Uterus (tissue), 4 donors: ENCODE results near the gene SART3. TPM values are rescaled to one million over a fixed set of nuclear protein-coding genes. Genes with fewer than 3 reads are reported as not detected.

Experiments
- DNase-seq, 2 donors: peaks; one replicate each; pipeline ENCODE4 v3.0.0-alpha.2; 2019 to 2020
- H3K27ac ChIP-seq, 2 donors: fragments of 200-600 bp; sonication (generic); 1 replicate in 1 of 2; 2 replicates in 1 of 2; pipeline ENCODE4 v1.5.1; 2016 to 2018
- H3K27me3 ChIP-seq, 2 donors: fragments of 200-600 bp; sonication (generic); one replicate each; pipeline ENCODE4 v1.5.1; 2018 to 2019; ENCODE audit warnings: control low read depth in 1 of 2
- H3K36me3 ChIP-seq, 2 donors: fragments of 200-600 bp; sonication (generic); one replicate each; pipeline ENCODE4 v1.5.1; 2019; ENCODE audit warnings: control low read depth in 1 of 2
- H3K4me1 ChIP-seq, 2 donors: fragments of 200-600 bp; sonication (generic); one replicate each; pipeline ENCODE4 v1.5.1; 2018 to 2019; ENCODE audit warnings: control low read depth in 1 of 2
- H3K4me3 ChIP-seq, 2 donors: fragments of 200-600 bp; sonication (generic); 1 replicate in 1 of 2; 2 replicates in 1 of 2; pipeline ENCODE4 v1.5.1; 2018 to 2019; ENCODE audit warnings: mild to moderate bottlenecking in 1 of 2
- H3K9me3 ChIP-seq, 2 donors: fragments of 200-600 bp; sonication (generic); one replicate each; pipeline ENCODE4 v1.5.1; 2019; ENCODE audit warnings: control low read depth in 1 of 2
- CTCF ChIP-seq, 4 experiments: fragments of 200-600 bp in 2 of 4; fragments of 450-650 bp in 2 of 4; sonication (generic) in 2 of 4; IDR thresholded peaks; one replicate each; pipeline ENCODE4 v1.5.1; 2016 to 2019; ENCODE audit warnings: antibody characterized with exemption in 4 of 4, mild to moderate bottlenecking in 2 of 4, moderate library complexity in 1 of 4
- POLR2A ChIP-seq, 2 donors: fragments of 450-650 bp; IDR thresholded peaks; one replicate each; pipeline ENCODE4 v1.6.1; 2016; ENCODE audit warnings: antibody characterized with exemption in 2 of 2, mild to moderate bottlenecking in 1 of 2, moderate library complexity in 1 of 2
- intact Hi-C: fragments of 100-400 bp; cut with DNase I; formaldehyde crosslinking; loops from one replicate; pipeline ENCODE4 v1.15.1; 2023; ENCODE audit warnings: low total_unique reads
- total RNA-seq, 4 donors: library from RNA; depleted of rRNA in 3 of 4; stranded (reverse); fragments of >200 nt in 3 of 4; gene quantifications; one replicate each; pipeline versions ENCODE4 v1.1.0 to v1.2.4, GENCODE V29; 2014 to 2023
- donor health status: DM: yes; HTN: yes; CAD: no.

SART3 gene
- total RNA-seq, 4 donors from 2014 or later = 16.2 to 86.1 (median 55.7) TPM

- H3K4me1 ChIP-seq = peaks cover 0 to 1% of the 10 kb centered on the region in 2 donors
- H3K27ac ChIP-seq = no peak overlapping the region
- intact Hi-C loops = no loop called here
- H3K36me3 ChIP-seq = no peaks in the 10 kb centered on the region
- no peaks in the 10 kb centered on the region for H3K9me3 ChIP-seq
- H3K27me3 ChIP-seq = no peaks in the 10 kb centered on the region
- TF ChIP-seq CTCF (IDR thresholded peaks at IDR 0.05) = no peak
- TF ChIP-seq POLR2A (IDR thresholded peaks at IDR 0.05) = no peak
- no peak for DNase-seq
- no peak overlapping the region for H3K4me3 ChIP-seq
These were observed 43.4 kb upstream of the SART3 start for GRCh38 chr12:108604208-108604941.

DNA sequence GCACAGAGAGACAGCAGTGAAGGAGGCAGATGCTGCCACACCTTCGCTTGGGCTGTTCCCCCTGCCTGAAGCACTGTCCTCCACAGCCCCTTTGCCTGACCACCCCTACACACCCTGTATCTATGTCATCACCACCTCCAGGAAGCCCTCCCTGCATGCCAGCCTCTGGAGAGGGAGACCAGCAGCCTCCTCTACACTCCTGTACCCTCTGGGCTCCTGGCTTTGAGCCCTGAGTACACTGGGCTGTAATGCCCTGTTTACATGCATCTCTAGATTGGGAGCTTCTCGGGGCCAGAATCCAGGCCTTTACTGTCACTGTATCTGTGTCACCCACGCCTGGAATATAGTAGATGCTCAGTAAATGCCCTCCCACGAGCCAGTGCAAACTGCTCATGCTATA is 42.8 kb upstream of the SART3 start:
- H3K4me1 ChIP-seq = no peaks in the 10 kb centered on the region
- intact Hi-C loops = no loop called here
- no peaks in the 10 kb centered on the region for H3K36me3 ChIP-seq
- DNase-seq = no peak
- TF ChIP-seq POLR2A (IDR thresholded peaks at IDR 0.05) = no peak
- no peak for TF ChIP-seq CTCF (IDR thresholded peaks at IDR 0.05)
- H3K27me3 ChIP-seq = no peaks in the 10 kb centered on the region
- no peak overlapping the region for H3K4me3 ChIP-seq
- H3K9me3 ChIP-seq = no peaks in the 10 kb centered on the region
- no peak overlapping the region for H3K27ac ChIP-seq

DNA sequence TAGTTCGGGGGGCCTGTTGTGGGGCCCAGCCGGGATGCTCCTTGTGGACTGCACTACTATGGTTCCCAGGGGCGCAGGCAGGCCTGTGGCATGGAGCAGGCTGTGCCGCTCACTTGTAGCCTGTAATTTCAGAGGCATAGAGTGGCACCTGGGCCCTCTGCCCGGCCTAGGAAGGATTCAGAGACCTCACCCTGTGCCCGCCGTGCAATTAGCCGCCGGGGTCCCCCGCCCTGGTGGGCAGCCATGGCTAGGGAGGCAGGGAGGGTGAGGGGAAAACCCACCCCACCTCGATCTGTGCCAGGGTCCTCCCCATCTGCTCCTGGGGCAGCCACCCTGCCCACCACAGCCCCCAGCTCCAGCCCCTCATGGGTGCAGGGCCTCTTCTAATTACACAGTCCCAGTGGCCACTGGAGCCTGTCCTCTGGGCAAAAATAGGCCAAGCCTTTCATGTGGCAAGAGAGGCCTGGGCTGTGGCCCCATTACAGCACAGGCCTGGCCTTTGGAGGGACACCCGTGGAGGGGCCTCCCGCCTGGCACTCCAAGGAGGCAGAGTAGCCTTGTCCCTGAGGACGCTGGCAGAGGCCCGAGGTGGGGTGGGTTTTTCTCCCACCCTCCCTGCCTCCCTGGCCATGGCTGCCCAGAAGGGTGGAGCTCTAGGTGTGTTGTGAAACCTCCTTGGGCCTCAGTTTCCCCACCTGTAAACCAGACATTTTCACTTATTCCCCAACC is 42.2 kb upstream of the SART3 start:
- no peaks in the 10 kb centered on the region for H3K36me3 ChIP-seq
- H3K9me3 ChIP-seq = no peaks in the 10 kb centered on the region
- no peak overlapping the region for H3K27ac ChIP-seq
- intact Hi-C loops = no loop called here
- no peaks in the 10 kb centered on the region for H3K27me3 ChIP-seq
- no peak overlapping the region for H3K4me3 ChIP-seq
- TF ChIP-seq POLR2A (IDR thresholded peaks at IDR 0.05) (no peak), CTCF (IDR thresholded peaks at IDR 0.05) (no peak)
- H3K4me1 ChIP-seq = no peaks in the 10 kb centered on the region
- DNase-seq = no peak

DNA sequence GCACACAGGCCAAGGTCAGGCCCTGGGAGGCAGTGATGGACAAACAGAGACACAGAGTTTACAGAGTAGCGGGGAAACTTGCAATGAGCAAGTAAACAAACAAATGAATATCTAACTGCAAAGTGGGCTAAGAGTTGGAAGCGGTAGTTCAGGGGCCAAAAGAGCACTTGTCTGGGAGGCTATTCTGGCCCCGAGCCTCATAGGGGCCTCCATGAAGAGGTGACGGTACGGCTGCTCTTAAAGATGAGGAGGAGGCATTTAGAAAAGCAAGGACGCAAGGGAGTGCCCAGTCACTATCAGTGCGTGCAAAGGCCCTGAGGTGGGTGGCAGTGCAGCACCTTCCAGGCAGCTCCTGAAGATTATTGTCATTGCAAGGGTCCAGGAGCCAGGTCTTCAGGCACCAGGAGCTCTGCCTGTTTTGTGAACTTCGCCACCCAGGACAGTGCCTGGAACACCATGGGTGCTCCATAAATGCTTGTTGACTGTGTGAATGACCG is 41.3 kb upstream of the SART3 start:
- no peak overlapping the region for H3K4me3 ChIP-seq
- no peak for TF ChIP-seq POLR2A (IDR thresholded peaks at IDR 0.05)
- TF ChIP-seq CTCF (IDR thresholded peaks at IDR 0.05) = no peak
- no peak for DNase-seq
- H3K4me1 ChIP-seq = no peaks in the 10 kb centered on the region
- no peaks in the 10 kb centered on the region for H3K27me3 ChIP-seq
- no peaks in the 10 kb centered on the region for H3K36me3 ChIP-seq
- intact Hi-C loops = no loop called here
- no peak overlapping the region for H3K27ac ChIP-seq
- H3K9me3 ChIP-seq = no peaks in the 10 kb centered on the region

GRCh38 chr12:108600702-108601007 is 39.7 kb upstream of the SART3 start:
- no peak overlapping the region for H3K27ac ChIP-seq
- no peaks in the 10 kb centered on the region for H3K36me3 ChIP-seq
- no peaks in the 10 kb centered on the region for H3K27me3 ChIP-seq
- no peaks in the 10 kb centered on the region for H3K9me3 ChIP-seq
- TF ChIP-seq CTCF (IDR thresholded peaks at IDR 0.05) (no peak), POLR2A (IDR thresholded peaks at IDR 0.05) (no peak)
- H3K4me1 ChIP-seq = no peaks in the 10 kb centered on the region
- intact Hi-C loops = no loop called here
- H3K4me3 ChIP-seq = no peak overlapping the region
- no peak for DNase-seq
